GM12891 (cell line): ENCODE data around the gene ETDA.

Experiments used
- PAX5 ChIP-seq: IDR thresholded peaks from 2 replicates; pipeline ENCODE4 v1.6.1; 2011; ENCODE audit warnings: low read length, moderate library complexity, mild to moderate bottlenecking; ENCODE audit not compliant: insufficient read depth, severe bottlenecking
- POLR2A ChIP-seq: IDR thresholded peaks from 2 replicates; pipeline ENCODE4 v1.6.1; 2011; ENCODE audit warnings: low read depth, low read length, control low read depth
- POLR2AphosphoS5 ChIP-seq: IDR thresholded peaks from 2 replicates; pipeline ENCODE4 v1.6.1; 2011; ENCODE audit warnings: low read depth, low read length, control low read depth
- POU2F2 ChIP-seq: IDR thresholded peaks from 2 replicates; pipeline ENCODE4 v1.6.1; 2011; ENCODE audit warnings: low read depth, mild to moderate bottlenecking, control low read depth, low read length, moderate library complexity
- SPI1 ChIP-seq: IDR thresholded peaks from 2 replicates; pipeline ENCODE4 v1.6.1; 2011; ENCODE audit warnings: low read depth, low read length, control low read depth
- TAF1 ChIP-seq: IDR thresholded peaks from 2 replicates; pipeline ENCODE4 v1.6.1; 2011; ENCODE audit warnings: low read depth, low read length, control low read depth

- TF ChIP-seq POLR2A (no peak), POLR2AphosphoS5 (no peak), TAF1 (no peak), POU2F2 (no peak), SPI1 (no peak), PAX5 (no peak)
Measured at GRCh38 chrX:135273162-135273561, 21.3 kb downstream of the ETDA start.
